PC-9 (cell line): ENCODE measurements around the gene TEDC1. TPM values are rescaled to one million over a fixed set of nuclear protein-coding genes. Genes with fewer than 3 reads are reported as not detected.

ENCODE experiments used
- BruUV-seq: library from RNA; stranded (reverse); fragments of 400-500 nt; replicated peaks from 2 replicates; lab custom pipeline; 2021; lab: Mats Ljungman, UMichigan
- CTCF ChIA-PET: fragments of 300-600 bp; sonication (Branson Sonifier 250); formaldehyde crosslinking; loops from one replicate; lab custom pipeline; 2022; ENCODE audit warnings: antibody characterized with exemption; lab: Charles Lee
- POLR2A ChIA-PET: fragments of 300-600 bp; sonication (Branson Sonifier 250); formaldehyde crosslinking; loops from one replicate; lab custom pipeline; 2022; ENCODE audit warnings: antibody characterized with exemption; ENCODE audit not compliant: unreplicated experiment; lab: Charles Lee
- DNase-seq, 2 experiments: peaks; one replicate each; pipeline versions ENCODE4 v3.0.0 to v3.0.0-alpha.2; 2015 to 2022; ENCODE audit warnings: mixed read lengths in 1 of 2
- H2AFZ ChIP-seq: fragments of 200-600 bp; sonication (generic); 2 replicates; pipeline ENCODE4 v1.8.1; 2017; ENCODE audit warnings: antibody characterized with exemption
- H3F3A ChIP-seq: fragments of 200-600 bp; sonication (generic); 2 replicates; pipeline ENCODE4 v1.8.1; 2017; ENCODE audit warnings: antibody characterized with exemption, mild to moderate bottlenecking, low read depth; ENCODE audit not compliant: insufficient read depth
- H3K27ac ChIP-seq: fragments of 200-600 bp; sonication (generic); 2 replicates; pipeline ENCODE4 v1.6.1; 2016; ENCODE audit warnings: mixed run types
- H3K27me3 ChIP-seq: fragments of 200-600 bp; sonication (generic); 2 replicates; pipeline ENCODE4 v1.6.1; 2016; ENCODE audit warnings: low read depth, mixed run types; ENCODE audit not compliant: insufficient read depth
- H3K36me3 ChIP-seq: fragments of 200-600 bp; sonication (generic); 2 replicates; pipeline ENCODE4 v1.6.1; 2016; ENCODE audit warnings: low read depth, mixed run types
- H3K4me1 ChIP-seq: fragments of 200-600 bp; sonication (generic); replicated peaks from 2 replicates; pipeline ENCODE4 v1.6.1; 2016; ENCODE audit warnings: mixed run types; ENCODE audit not compliant: insufficient read depth
- H3K4me2 ChIP-seq: fragments of 200-600 bp; sonication (generic); 2 replicates; pipeline ENCODE4 v1.6.1; 2017; ENCODE audit warnings: mixed run types
- H3K4me3 ChIP-seq: fragments of 200-600 bp; sonication (generic); 2 replicates; pipeline ENCODE4 v1.6.1; 2016; ENCODE audit warnings: mixed run types
- H3K79me2 ChIP-seq: fragments of 200-600 bp; sonication (generic); 2 replicates; pipeline ENCODE4 v1.6.1; 2017; ENCODE audit warnings: low read depth, mixed run types
- H3K9me2 ChIP-seq: fragments of 200-600 bp; sonication (generic); 2 replicates; pipeline ENCODE4 v1.8.1; 2017; ENCODE audit warnings: mild to moderate bottlenecking; ENCODE audit not compliant: insufficient read depth
- H3K9me3 ChIP-seq: fragments of 200-600 bp; sonication (generic); 2 replicates; pipeline ENCODE4 v1.8.1; 2016; ENCODE audit warnings: low read depth; ENCODE audit not compliant: insufficient read depth
- H4K20me1 ChIP-seq: fragments of 200-600 bp; sonication (generic); 2 replicates; pipeline ENCODE4 v1.8.1; 2017; ENCODE audit not compliant: insufficient read depth
- EZH2 ChIP-seq: fragments of 200-600 bp; sonication (generic); IDR thresholded peaks from 2 replicates; pipeline ENCODE4 v1.8.0; 2017; ENCODE audit warnings: antibody characterized with exemption, low read depth
- intact Hi-C: fragments of 100-400 bp; cut with micrococcal nuclease; formaldehyde crosslinking; loops from one replicate; pipeline ENCODE4 v1.10.0; 2022; ENCODE audit not compliant: unreplicated experiment
- total RNA-seq: library from RNA; stranded (reverse); gene quantifications from 2 replicates; pipeline ENCODE4 v1.2.3, GENCODE V29; 2021
- TF ChIP-seq, protein P1 (sequence below): fragments of 200-600 bp; sonication (generic); conservative IDR thresholded peaks from 2 replicates; pipeline ENCODE4 v1.6.1; 2017; ENCODE audit warnings: mixed run types, antibody characterized with exemption, mild to moderate bottlenecking, moderate library complexity

Gene TEDC1
- total RNA-seq, 1 experiment from 2014 or later = 21.2 TPM

GRCh38 chr14:105495101-105495989, 4.3 kb downstream of the TEDC1 start:
- H3K36me3 ChIP-seq = no peaks in the 10 kb centered on the region
- BruUV-seq = no TSS peak
- H4K20me1 ChIP-seq = peaks cover 6% of the 10 kb centered on the region
- no peak overlapping the region for H2AFZ ChIP-seq
- 0 out of 2 replicates have a peak, but pooled peaks cover 5% of the 10 kb centered on the region for H3K4me1 ChIP-seq
- DNase-seq = no peak
- CTCF ChIA-PET = no interaction called here
- no peaks in the 10 kb centered on the region for H3K9me2 ChIP-seq
- H3F3A ChIP-seq = peaks cover 7% of the 10 kb centered on the region; the same call in 1 of the 2 replicates
- H3K27ac ChIP-seq = no peak overlapping the region
- intact Hi-C loops = no loop called here
- H3K9me3 ChIP-seq = no peaks in the 10 kb centered on the region
- no peak for TF ChIP-seq EZH2
- TF ChIP-seq, protein P1, sequence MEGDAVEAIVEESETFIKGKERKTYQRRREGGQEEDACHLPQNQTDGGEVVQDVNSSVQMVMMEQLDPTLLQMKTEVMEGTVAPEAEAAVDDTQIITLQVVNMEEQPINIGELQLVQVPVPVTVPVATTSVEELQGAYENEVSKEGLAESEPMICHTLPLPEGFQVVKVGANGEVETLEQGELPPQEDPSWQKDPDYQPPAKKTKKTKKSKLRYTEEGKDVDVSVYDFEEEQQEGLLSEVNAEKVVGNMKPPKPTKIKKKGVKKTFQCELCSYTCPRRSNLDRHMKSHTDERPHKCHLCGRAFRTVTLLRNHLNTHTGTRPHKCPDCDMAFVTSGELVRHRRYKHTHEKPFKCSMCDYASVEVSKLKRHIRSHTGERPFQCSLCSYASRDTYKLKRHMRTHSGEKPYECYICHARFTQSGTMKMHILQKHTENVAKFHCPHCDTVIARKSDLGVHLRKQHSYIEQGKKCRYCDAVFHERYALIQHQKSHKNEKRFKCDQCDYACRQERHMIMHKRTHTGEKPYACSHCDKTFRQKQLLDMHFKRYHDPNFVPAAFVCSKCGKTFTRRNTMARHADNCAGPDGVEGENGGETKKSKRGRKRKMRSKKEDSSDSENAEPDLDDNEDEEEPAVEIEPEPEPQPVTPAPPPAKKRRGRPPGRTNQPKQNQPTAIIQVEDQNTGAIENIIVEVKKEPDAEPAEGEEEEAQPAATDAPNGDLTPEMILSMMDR = no peak
- H3K4me2 ChIP-seq = no peak overlapping the region
- 0 out of 2 replicates have a peak, but pooled peaks cover 5% of the 10 kb centered on the region for H3K79me2 ChIP-seq
- H3K4me3 ChIP-seq = no peak overlapping the region
- POLR2A ChIA-PET = no interaction called here
- H3K27me3 ChIP-seq = no peaks in the 10 kb centered on the region

GRCh38 chr14:105495990-105496830, 5.2 kb downstream of the TEDC1 start:
- H3K4me3 ChIP-seq = no peak overlapping the region
- POLR2A ChIA-PET = no interaction called here
- no peaks in the 10 kb centered on the region for H3K9me2 ChIP-seq

More at GRCh38 chr14:105495990-105496830, 5.2 kb downstream of the TEDC1 start:
- BruUV-seq = no TSS peak
- Histone ChIP-seq H3F3A (peaks cover 10% of the 10 kb centered on the region; the same call in 1 of the 2 replicates), H2AFZ (no peak overlapping the region), H3K27me3 (no peaks in the 10 kb centered on the region), H4K20me1 (peaks cover 6% of the 10 kb centered on the region), H3K79me2 (0 out of 2 replicates have a peak, but pooled peaks cover 5% of the 10 kb centered on the region), H3K4me2 (no peak overlapping the region), H3K9me3 (no peaks in the 10 kb centered on the region), H3K36me3 (no peaks in the 10 kb centered on the region), H3K27ac (no peak overlapping the region), H3K4me1 (0 out of 2 replicates have a peak, but pooled peaks cover 5% of the 10 kb centered on the region)
- no peak for DNase-seq
- intact Hi-C loops = no loop called here
- TF ChIP-seq EZH2 = no peak
- TF ChIP-seq, protein P1 = no peak
- CTCF ChIA-PET = no interaction called here
